ENCODE data around the gene RNPS1. TPM values are rescaled to one million over a fixed set of nuclear protein-coding genes. Genes with fewer than 3 reads are reported as not detected.

RNPS1 gene
- total RNA-seq, 1 donor from 2014 or later: 369 TPM

DNA sequence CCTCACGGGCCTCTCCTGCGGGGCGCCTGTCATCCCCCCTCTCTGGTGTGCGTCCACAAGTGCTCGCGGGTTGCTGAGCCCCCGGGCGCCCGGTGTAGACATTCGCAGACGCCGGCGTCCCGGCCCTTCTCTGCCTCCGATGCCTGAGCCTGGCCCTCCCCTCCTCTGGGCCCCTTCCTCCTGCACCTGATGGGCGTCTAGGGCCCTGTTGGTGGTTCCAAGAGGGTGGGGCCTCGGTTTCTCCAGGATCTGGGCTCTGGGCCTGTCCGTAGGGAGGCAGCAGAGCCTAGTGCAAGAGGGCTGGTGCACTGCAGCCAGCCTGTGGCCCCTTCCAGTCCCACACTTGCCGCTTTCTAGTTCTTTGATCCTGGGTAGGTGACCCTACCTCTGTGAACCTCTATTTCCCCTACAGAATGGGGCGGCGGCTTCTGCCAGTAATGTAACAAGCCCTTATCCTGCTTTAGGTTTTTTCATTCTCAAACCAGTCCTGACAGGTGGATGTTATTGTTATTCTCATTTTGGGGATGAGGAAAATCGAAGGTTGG, 43.9 kb downstream of the RNPS1 start:
- Mint-ChIP-seq H3K9me3 (no peaks in the 10 kb centered on the region), H3K27me3 (ENCODE audit: low read depth) (no peaks in the 10 kb centered on the region), H3K36me3 (ENCODE audit: low read depth) (peaks cover 5% of the 10 kb centered on the region), H3K4me3 (ENCODE audit: low read depth) (peak overlapping the region; percentile 82), H3K27ac (peak overlapping the region; percentile 68), H3K4me1 (ENCODE audit: low read depth) (peaks cover 8% of the 10 kb centered on the region)
- peak; percentile 26 for DNase-seq (ENCODE audit: low spot score)
- intact Hi-C loops (cut with micrococcal nuclease): loop anchor here (1.0 to 2.0 kb wide), 4 partner anchors 9 to 289 kb away; partner anchors contain the start of genes ATP6V0C, MLST8 and RNPS1

DNA sequence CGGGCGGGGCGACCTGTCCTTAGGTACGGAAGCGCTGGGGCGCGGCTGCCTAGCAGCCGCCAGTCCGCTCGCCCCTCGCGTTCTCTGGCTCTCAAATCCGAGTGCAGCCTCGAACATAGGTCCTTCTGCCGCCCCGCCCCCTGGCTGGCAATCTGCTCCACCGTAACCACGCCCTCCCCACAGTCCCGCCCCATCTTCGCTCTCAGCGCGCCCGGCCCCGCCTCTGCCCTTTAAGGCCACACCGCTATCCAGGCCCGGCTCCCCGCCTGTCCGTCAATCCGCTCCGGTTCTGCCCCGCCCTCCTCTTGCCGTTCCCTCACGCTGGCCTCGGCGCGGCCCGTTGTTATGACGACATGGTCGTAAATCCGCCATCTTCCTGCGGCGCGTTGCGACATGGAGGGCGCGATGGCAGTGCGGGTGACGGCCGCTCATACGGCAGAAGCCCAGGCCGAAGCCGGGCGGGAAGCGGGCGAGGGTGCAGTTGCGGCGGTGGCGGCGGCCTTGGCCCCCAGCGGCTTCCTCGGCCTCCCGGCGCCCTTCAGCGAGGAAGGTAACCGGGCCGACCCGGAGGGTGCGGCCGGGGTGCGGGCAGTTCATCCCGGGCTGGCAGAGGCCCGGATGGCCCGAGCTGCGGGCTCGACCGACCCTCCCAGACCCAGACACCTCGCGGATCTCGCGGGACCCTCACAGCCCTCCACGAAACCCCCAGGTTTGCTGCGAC, 44.5 kb downstream of the RNPS1 start, which contains the start of gene E4F1:
Gene E4F1 (plus strand): TSS at position 371 of the 721 bp plus-strand sequence. CDS start 23 bp downstream, at position 394.
- Mint-ChIP-seq H3K4me3 (ENCODE audit: low read depth) (peak within 1 kb of the TSS; percentile 82), H3K36me3 (ENCODE audit: low read depth) (peaks cover 5% of the 10 kb centered on the region), H3K4me1 (ENCODE audit: low read depth) (peaks cover 8% of the 10 kb centered on the region), H3K9me3 (no peaks in the 10 kb centered on the region), H3K27me3 (ENCODE audit: low read depth) (no peaks in the 10 kb centered on the region), H3K27ac (peak within 1 kb of the TSS; percentile 75)
- DNase-seq (ENCODE audit: low spot score): peak; percentile 100
- intact Hi-C loops (cut with micrococcal nuclease): loop anchor here (1.0 to 2.0 kb wide), 4 partner anchors 8 to 289 kb away; partner anchors contain the start of genes ATP6V0C, MLST8 and RNPS1

DNA sequence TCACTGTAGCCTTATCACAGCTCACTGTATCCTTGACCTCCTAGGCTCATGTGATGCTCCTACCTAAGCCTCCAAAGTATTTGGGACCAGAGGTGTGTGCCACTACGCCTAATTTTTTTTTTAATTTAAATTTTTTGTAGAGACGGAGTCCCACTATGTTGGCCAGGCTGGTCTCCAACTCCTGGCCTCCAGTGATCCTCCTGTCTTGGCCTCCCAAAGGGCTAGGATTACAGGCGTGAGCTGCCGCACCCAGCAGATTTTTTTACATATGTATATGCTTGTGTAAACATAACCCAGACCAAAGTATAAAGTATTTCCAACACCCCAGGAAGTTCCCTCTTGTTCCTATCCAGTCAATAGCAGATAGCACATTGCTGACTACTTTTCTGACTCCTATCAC, 51.6 kb downstream of the RNPS1 start:
- Mint-ChIP-seq H3K4me1 (ENCODE audit: low read depth) (peaks cover 16% of the 10 kb centered on the region), H3K4me3 (ENCODE audit: low read depth) (peak overlapping the region; percentile 89), H3K27ac (peak overlapping the region; percentile 63), H3K27me3 (ENCODE audit: low read depth) (no peaks in the 10 kb centered on the region), H3K36me3 (ENCODE audit: low read depth) (peaks cover 21% of the 10 kb centered on the region), H3K9me3 (no peaks in the 10 kb centered on the region)
- intact Hi-C loops (cut with micrococcal nuclease): no loop called here
- DNase-seq (ENCODE audit: low spot score): no peak

DNA sequence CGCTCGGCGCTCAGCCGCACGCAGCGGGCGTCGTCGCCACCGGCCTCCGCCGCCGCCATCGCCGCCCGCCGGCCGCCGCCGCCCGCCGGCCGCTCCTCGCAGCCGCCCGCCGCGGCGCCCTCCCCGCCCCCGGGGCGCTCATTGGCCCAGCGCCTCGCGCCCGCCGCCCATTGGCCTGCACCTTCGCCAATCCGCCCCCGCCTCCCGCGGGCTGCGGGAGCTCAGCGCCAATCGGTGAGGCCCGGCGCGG, 53.3 kb downstream of the RNPS1 start, which contains the start of gene PGP:
Gene PGP (minus strand): TSS at position 122 of the 250 bp plus-strand sequence. CDS start 63 bp downstream, at position 59.
- H3K36me3 Mint-ChIP-seq (ENCODE audit: low read depth): peaks cover 21% of the 10 kb centered on the region
- peaks cover 16% of the 10 kb centered on the region for H3K4me1 Mint-ChIP-seq (ENCODE audit: low read depth)
- H3K9me3 Mint-ChIP-seq: no peaks in the 10 kb centered on the region
- H3K27me3 Mint-ChIP-seq (ENCODE audit: low read depth): no peaks in the 10 kb centered on the region
- DNase-seq (ENCODE audit: low spot score): no peak
- peak within 1 kb of the TSS; percentile 95 for H3K27ac Mint-ChIP-seq
- intact Hi-C loops (cut with micrococcal nuclease): loop anchor here (2.0 kb wide), 1 partner anchor 60 kb away; the partner anchor contains the start of gene TRAF7
- peak within 1 kb of the TSS; percentile 89 for H3K4me3 Mint-ChIP-seq (ENCODE audit: low read depth)

DNA sequence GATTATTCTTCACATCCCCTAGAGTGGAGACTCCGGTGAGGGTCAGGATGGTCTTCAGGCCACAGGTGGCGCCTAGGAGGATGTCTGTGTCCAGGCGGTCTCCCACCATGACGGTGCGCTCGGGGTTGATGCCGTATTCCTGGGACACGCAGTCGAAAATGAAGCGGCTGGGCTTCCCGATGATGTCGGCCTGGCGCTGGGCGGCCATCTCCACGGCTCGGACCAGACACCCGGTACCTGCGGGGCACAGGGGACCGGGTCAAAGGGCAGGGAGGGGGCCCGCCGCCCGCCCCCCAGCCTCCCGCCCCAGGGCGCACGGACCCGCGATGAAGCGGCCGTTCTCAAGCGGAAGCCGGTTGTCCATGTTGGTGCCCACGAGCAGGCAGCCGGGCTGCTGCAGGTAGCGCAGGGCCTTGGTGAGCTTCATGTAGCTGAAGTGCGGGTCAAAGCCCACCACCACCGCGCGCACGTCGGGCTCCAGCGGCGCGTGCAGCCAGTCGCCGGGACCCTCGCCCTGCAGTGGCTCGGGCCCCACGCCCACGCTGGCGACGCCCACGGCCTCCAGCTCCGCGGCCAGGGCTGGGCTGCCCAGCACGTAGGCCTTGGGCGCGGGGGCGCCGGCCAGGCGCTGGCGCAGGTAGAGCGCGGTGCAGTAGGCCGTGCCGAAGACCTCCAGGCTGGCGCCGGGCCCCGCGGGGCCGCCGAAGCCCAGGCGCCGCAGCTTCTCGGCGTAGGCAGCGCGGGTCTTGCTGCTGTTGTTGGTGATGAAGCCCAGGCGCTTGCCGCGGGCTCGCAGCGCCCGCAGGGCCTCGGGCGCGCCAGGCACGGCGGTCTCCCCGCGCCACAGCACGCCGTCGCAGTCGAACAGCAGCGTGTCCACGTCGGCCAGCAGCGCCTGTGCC, 53.9 kb downstream of the RNPS1 start:
- H3K27ac Mint-ChIP-seq: peak overlapping the region; percentile 51
- peaks cover 21% of the 10 kb centered on the region for H3K36me3 Mint-ChIP-seq (ENCODE audit: low read depth)
- peak overlapping the region; percentile 80 for H3K4me3 Mint-ChIP-seq (ENCODE audit: low read depth)
- H3K9me3 Mint-ChIP-seq: no peaks in the 10 kb centered on the region
- H3K27me3 Mint-ChIP-seq (ENCODE audit: low read depth): no peaks in the 10 kb centered on the region
- intact Hi-C loops (cut with micrococcal nuclease): loop anchor here (2.0 kb wide), 1 partner anchor 59 kb away; the partner anchor contains the start of gene TRAF7
- H3K4me1 Mint-ChIP-seq (ENCODE audit: low read depth): peaks cover 16% of the 10 kb centered on the region
- DNase-seq (ENCODE audit: low spot score): no peak

DNA sequence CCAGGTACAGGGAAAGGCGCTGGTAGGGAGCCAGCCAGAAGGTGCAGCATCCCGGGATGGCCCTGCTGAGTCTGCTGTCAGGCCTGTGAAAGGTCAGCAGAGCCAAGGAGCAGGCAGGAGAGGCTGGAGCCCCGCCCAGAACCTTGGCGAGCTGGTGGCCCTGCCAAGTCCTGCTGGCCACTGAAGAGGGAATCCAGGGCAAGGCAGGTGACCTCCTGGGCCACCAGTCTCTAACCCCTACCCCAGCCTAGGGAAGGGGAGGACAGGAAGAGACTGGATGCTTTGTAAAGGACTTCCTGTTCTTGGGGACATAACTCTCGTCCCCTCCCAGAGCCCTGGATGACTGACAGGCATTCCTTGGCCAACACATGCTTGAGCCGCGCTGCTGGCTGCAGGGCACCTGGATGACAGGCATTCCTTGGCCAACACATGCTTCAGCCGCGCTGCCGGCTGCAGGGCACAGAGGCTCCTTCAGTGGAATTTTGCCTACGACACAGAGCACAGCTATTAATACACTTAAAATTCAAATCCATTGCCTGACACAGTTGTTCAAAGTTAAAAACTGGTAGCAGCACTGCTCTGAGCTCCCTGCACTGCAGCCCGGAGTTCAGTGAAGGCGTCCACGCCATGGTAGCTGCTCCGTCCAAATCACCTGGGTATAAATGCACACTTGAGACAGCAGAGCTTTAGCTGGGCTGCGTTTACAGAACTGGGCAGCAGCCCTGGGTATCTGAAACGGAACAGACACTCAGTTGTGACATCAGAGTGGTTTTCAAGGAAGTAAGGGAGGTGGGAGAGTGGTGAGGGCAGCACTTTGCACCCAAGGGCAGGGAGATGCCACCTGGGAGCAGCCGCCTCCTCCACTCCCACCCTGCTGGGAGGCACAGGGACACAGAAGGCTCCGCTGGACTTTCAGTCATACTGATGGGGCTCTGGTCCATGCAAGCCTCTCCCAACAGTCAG, 55.3 kb downstream of the RNPS1 start:
- DNase-seq (ENCODE audit: low spot score): no peak
- H3K9me3 Mint-ChIP-seq: no peaks in the 10 kb centered on the region
- H3K27me3 Mint-ChIP-seq (ENCODE audit: low read depth): no peaks in the 10 kb centered on the region
- peak overlapping the region; percentile 2 for H3K27ac Mint-ChIP-seq
- intact Hi-C loops (cut with micrococcal nuclease): no loop called here
- H3K4me1 Mint-ChIP-seq (ENCODE audit: low read depth): peaks cover 18% of the 10 kb centered on the region
- H3K4me3 Mint-ChIP-seq (ENCODE audit: low read depth): peak overlapping the region; percentile 80
- peaks cover 34% of the 10 kb centered on the region for H3K36me3 Mint-ChIP-seq (ENCODE audit: low read depth)

DNA sequence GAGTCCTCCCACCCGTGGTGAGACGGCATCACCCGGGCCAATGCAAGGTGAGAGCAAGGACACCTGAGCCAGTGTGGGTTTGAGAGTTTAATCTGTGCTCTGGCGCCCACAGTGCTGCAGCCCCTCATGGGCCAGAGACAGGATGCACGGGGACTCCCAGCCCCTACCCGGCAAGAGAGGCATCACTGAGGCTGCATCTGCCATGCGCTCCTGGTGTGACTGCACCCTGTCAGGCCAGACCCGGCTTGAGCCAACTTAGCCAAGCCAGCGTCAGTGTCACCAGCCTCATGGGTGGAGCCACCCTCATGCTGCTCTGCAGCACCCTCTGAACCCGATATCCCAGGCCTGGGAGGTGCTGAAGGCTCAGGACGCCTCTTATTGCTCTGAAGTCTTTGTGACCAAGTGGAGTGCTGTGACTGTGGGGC, 56.0 kb downstream of the RNPS1 start:
- DNase-seq (ENCODE audit: low spot score): no peak
- peaks cover 41% of the 10 kb centered on the region for H3K36me3 Mint-ChIP-seq (ENCODE audit: low read depth)
- intact Hi-C loops (cut with micrococcal nuclease): no loop called here
- H3K4me1 Mint-ChIP-seq (ENCODE audit: low read depth): peaks cover 22% of the 10 kb centered on the region
- peak overlapping the region; percentile 42 for H3K4me3 Mint-ChIP-seq (ENCODE audit: low read depth)
- no peaks in the 10 kb centered on the region for H3K27me3 Mint-ChIP-seq (ENCODE audit: low read depth)
- peak overlapping the region; percentile 2 for H3K27ac Mint-ChIP-seq
- H3K9me3 Mint-ChIP-seq: no peaks in the 10 kb centered on the region

DNA sequence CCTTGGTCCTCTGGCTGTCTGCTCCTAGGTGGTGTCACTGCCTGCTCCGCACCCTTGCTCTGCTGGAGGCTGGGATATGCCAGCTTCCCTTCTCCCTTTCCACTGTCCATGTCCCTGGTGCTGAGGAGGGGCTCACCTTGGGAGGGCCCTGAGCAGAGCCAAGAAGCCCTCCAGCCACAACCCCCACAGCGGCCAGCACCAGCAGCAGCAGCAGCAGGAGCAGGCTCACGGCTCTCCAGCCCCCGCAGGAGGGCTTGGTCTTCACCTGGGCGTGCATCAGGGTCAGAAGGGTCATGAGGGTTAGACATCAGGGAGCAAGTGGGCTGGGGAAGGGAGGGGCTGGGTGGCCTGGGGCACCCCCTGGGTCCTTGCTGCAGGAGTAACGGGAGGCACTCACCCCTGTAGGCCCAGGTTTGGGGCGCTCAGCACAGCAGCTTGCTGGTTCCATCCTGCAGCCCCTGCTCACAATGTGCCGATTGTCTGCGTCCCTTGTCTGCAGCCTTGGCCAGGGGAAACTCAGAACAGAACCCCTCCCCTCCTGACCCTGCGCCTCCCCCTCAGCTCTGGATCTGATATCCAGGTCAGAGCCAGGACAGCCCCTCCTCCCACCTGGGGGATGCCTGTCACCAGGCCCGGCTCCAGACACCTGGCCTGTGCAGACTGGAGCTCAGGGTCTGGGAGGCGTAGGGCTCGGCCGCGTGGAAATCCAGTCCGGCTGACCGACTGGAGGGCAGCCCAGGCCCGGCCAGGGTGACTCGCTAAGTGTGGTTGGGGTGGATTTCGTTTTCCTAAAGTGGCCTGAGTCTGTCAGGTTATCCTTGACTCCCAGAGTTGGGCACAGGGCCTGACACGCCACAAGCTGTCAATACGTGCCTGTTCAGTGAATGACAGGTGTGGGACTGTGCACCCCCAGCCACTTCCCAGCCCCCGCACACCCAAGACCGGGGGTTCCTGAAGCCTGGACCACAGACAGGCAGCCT, 57.2 kb downstream of the RNPS1 start, which contains the start of gene BRICD5:
Gene BRICD5 (minus strand): TSS at position 478 of the 980 bp plus-strand sequence. CDS start 30 bp downstream, at position 448.
- Mint-ChIP-seq H3K27ac (no peak within 1 kb of the TSS), H3K4me3 (ENCODE audit: low read depth) (peak within 1 kb of the TSS; percentile 15), H3K27me3 (ENCODE audit: low read depth) (no peaks in the 10 kb centered on the region), H3K4me1 (ENCODE audit: low read depth) (peaks cover 23% of the 10 kb centered on the region), H3K9me3 (no peaks in the 10 kb centered on the region), H3K36me3 (ENCODE audit: low read depth) (peaks cover 47% of the 10 kb centered on the region)
- no peak for DNase-seq (ENCODE audit: low spot score)
- intact Hi-C loops (cut with micrococcal nuclease): no loop called here

DNA sequence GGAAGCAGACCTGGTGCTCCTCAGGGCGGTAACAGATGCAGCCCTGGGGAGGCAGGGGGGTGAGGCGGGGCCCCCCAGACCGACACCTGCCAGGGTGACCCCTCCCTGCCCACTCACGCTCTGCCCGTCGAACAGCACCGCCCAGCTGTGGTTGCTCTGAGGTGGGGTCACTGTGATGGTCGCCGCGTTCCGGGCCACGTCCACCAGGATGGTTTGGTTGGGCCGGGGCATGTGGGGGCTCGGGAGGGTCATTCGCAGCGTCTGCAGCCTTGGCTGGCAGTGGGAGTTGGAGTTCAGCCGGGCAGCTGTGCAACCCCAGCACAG, 58.0 kb downstream of the RNPS1 start:
- no peak overlapping the region for H3K4me3 Mint-ChIP-seq (ENCODE audit: low read depth)
- intact Hi-C loops (cut with micrococcal nuclease): no loop called here
- H3K36me3 Mint-ChIP-seq (ENCODE audit: low read depth): peaks cover 47% of the 10 kb centered on the region
- DNase-seq (ENCODE audit: low spot score): no peak
- H3K27ac Mint-ChIP-seq: no peak overlapping the region
- no peaks in the 10 kb centered on the region for H3K9me3 Mint-ChIP-seq
- H3K4me1 Mint-ChIP-seq (ENCODE audit: low read depth): peaks cover 23% of the 10 kb centered on the region
- H3K27me3 Mint-ChIP-seq (ENCODE audit: low read depth): no peaks in the 10 kb centered on the region

DNA sequence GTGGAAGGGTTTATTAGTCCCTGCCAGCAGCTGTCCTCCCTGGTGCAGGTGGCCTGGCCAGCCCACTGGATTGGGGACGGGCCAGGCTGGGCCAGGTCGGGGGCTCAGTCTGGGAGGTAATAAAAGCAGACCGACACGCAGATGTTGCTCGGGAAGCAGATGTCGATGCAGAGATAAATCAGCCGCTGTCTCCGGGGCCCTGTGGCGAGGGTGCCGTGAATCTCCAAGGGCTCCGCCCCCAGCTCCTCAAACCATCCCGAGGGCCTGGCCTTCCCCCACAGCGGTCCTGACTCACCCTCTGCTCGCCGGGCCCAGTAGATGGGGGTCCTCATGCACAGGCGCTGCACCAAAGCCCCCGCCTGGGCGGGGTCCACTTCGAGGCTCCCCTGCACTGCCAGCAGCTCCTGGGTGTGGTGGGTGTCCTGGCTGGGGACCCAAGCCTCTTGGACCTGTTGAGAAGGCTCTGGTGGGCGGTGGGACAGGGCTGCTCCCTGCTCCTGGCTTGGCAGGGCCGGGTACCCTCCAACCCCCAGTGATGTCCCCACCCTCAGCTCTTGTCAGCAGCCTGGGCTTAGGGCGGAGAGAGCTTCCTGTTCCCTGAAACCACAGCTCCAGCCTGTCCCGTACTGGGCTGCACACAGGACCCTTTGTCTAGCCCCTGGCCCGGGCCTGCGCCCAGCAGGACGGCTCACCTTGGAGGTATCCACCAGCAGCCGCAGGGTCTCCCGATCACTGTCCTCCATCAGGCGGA, 58.5 kb downstream of the RNPS1 start:
- DNase-seq (ENCODE audit: low spot score): no peak
- no peak overlapping the region for H3K27ac Mint-ChIP-seq
- H3K4me1 Mint-ChIP-seq (ENCODE audit: low read depth): peaks cover 27% of the 10 kb centered on the region
- intact Hi-C loops (cut with micrococcal nuclease): no loop called here
- no peaks in the 10 kb centered on the region for H3K9me3 Mint-ChIP-seq
- peaks cover 47% of the 10 kb centered on the region for H3K36me3 Mint-ChIP-seq (ENCODE audit: low read depth)
- no peaks in the 10 kb centered on the region for H3K27me3 Mint-ChIP-seq (ENCODE audit: low read depth)
- no peak overlapping the region for H3K4me3 Mint-ChIP-seq (ENCODE audit: low read depth)

All from activated T-helper 2 cell treated with anti-CD3 and anti-CD28 coated beads, Interferon-gamma antibody, Interleukin-2, Interleukin-4, amounts not matched to agents 10 μg/mL and 5 μg/mL and 100 μg/mL, durations not matched to agents 14 hours and 24 hours and 36 hours (primary cell).